Activated naive CD4-positive, alpha-beta T cell treated with anti-CD3 and anti-CD28 coated beads, Interleukin-2, amount 50 U/mL, for 24 hours (primary cell): ENCODE results near the gene PDS5B.

Source experiments
- H3K27ac Mint-ChIP-seq: one replicate; pipeline ENCODE4 v1.8.0; 2021; ENCODE audit warnings: mild to moderate bottlenecking, mixed read lengths
- H3K27me3 Mint-ChIP-seq: one replicate; pipeline ENCODE4 v1.8.0; 2021; ENCODE audit warnings: mixed read lengths
- H3K36me3 Mint-ChIP-seq: one replicate; pipeline ENCODE4 v1.8.0; 2021; ENCODE audit warnings: mixed read lengths
- H3K4me1 Mint-ChIP-seq: one replicate; pipeline ENCODE4 v1.8.0; 2021; ENCODE audit warnings: mixed read lengths
- H3K4me3 Mint-ChIP-seq: one replicate; pipeline ENCODE4 v1.8.0; 2021; ENCODE audit warnings: mild to moderate bottlenecking, mixed read lengths
- H3K9me3 Mint-ChIP-seq: one replicate; pipeline ENCODE4 v1.8.0; 2021; ENCODE audit warnings: mixed read lengths

PDS5B gene

GRCh38 chr13:32752311-32752710, 166.1 kb downstream of the PDS5B start:
- no peak overlapping the region for H3K27ac Mint-ChIP-seq
- no peaks in the 10 kb centered on the region for H3K9me3 Mint-ChIP-seq
- H3K4me3 Mint-ChIP-seq, result no peak overlapping the region
- peaks cover 6% of the 10 kb centered on the region for H3K4me1 Mint-ChIP-seq
- H3K36me3 Mint-ChIP-seq, result peaks cover 43% of the 10 kb centered on the region
- no peaks in the 10 kb centered on the region for H3K27me3 Mint-ChIP-seq

- H3K4me3 Mint-ChIP-seq, result no peak overlapping the region
- no peaks in the 10 kb centered on the region for H3K27me3 Mint-ChIP-seq
- peaks cover 43% of the 10 kb centered on the region for H3K36me3 Mint-ChIP-seq
- no peaks in the 10 kb centered on the region for H3K9me3 Mint-ChIP-seq
- no peak overlapping the region for H3K27ac Mint-ChIP-seq
- peaks cover 8% of the 10 kb centered on the region for H3K4me1 Mint-ChIP-seq
Measured at GRCh38 chr13:32752997-32753606, 166.8 kb downstream of the PDS5B start.

GRCh38 chr13:32754179-32754578, 167.9 kb downstream of the PDS5B start:
- Mint-ChIP-seq H3K36me3 (peaks cover 43% of the 10 kb centered on the region), H3K27me3 (no peaks in the 10 kb centered on the region), H3K4me1 (peaks cover 8% of the 10 kb centered on the region), H3K4me3 (no peak overlapping the region), H3K9me3 (no peaks in the 10 kb centered on the region), H3K27ac (no peak overlapping the region)

- Mint-ChIP-seq H3K4me3 (no peak overlapping the region), H3K9me3 (peaks cover 5% of the 10 kb centered on the region), H3K27ac (no peak overlapping the region), H3K36me3 (peaks cover 58% of the 10 kb centered on the region), H3K27me3 (no peaks in the 10 kb centered on the region), H3K4me1 (peaks cover 12% of the 10 kb centered on the region)
Measured at GRCh38 chr13:32759152-32759551, 172.9 kb downstream of the PDS5B start.

- Mint-ChIP-seq H3K36me3 (peaks cover 46% of the 10 kb centered on the region), H3K27me3 (no peaks in the 10 kb centered on the region), H3K9me3 (peaks cover 5% of the 10 kb centered on the region), H3K27ac (no peak overlapping the region), H3K4me1 (peaks cover 7% of the 10 kb centered on the region), H3K4me3 (no peak overlapping the region)
Measured at GRCh38 chr13:32761472-32761871, 175.2 kb downstream of the PDS5B start.

- peaks cover 22% of the 10 kb centered on the region for H3K36me3 Mint-ChIP-seq
- peaks cover 16% of the 10 kb centered on the region for H3K4me1 Mint-ChIP-seq
- no peaks in the 10 kb centered on the region for H3K27me3 Mint-ChIP-seq
- H3K27ac Mint-ChIP-seq, result no peak overlapping the region
- H3K4me3 Mint-ChIP-seq, result no peak overlapping the region
- peaks cover 12% of the 10 kb centered on the region for H3K9me3 Mint-ChIP-seq
Measured at GRCh38 chr13:32779119-32779518, 192.9 kb downstream of the PDS5B start.

GRCh38 chr13:32781906-32782305, 195.7 kb downstream of the PDS5B start:
- Mint-ChIP-seq H3K9me3 (peaks cover 12% of the 10 kb centered on the region), H3K36me3 (peaks cover 21% of the 10 kb centered on the region), H3K27me3 (no peaks in the 10 kb centered on the region), H3K4me1 (peaks cover 39% of the 10 kb centered on the region), H3K27ac (no peak overlapping the region), H3K4me3 (no peak overlapping the region)

- Mint-ChIP-seq H3K27me3 (no peaks in the 10 kb centered on the region), H3K36me3 (peaks cover 19% of the 10 kb centered on the region), H3K27ac (peak overlapping the region; percentile 95), H3K9me3 (peaks cover 12% of the 10 kb centered on the region), H3K4me1 (peaks cover 39% of the 10 kb centered on the region), H3K4me3 (peak overlapping the region; percentile 85)
Measured at GRCh38 chr13:32783067-32783466, 196.8 kb downstream of the PDS5B start.

- no peaks in the 10 kb centered on the region for H3K9me3 Mint-ChIP-seq
- H3K27me3 Mint-ChIP-seq, result no peaks in the 10 kb centered on the region
- H3K27ac Mint-ChIP-seq, result peak overlapping the region; percentile 53
- H3K36me3 Mint-ChIP-seq, result peaks cover 3% of the 10 kb centered on the region
- H3K4me3 Mint-ChIP-seq, result peak overlapping the region; percentile 56
- H3K4me1 Mint-ChIP-seq, result peaks cover 60% of the 10 kb centered on the region
Measured at GRCh38 chr13:32790731-32791130, 204.5 kb downstream of the PDS5B start.

- peaks cover 62% of the 10 kb centered on the region for H3K4me1 Mint-ChIP-seq
Measured at GRCh38 chr13:32791545-32792172, 205.4 kb downstream of the PDS5B start.

GRCh38 chr13:32796754-32797153, 210.5 kb downstream of the PDS5B start:
- Mint-ChIP-seq H3K27ac (no peak overlapping the region), H3K27me3 (no peaks in the 10 kb centered on the region), H3K4me1 (peaks cover 41% of the 10 kb centered on the region)

More at GRCh38 chr13:32791545-32792172, 205.4 kb downstream of the PDS5B start:
- peaks cover 2% of the 10 kb centered on the region for H3K36me3 Mint-ChIP-seq
- H3K4me3 Mint-ChIP-seq, result peak overlapping the region; percentile 56
- H3K9me3 Mint-ChIP-seq, result no peaks in the 10 kb centered on the region
- peak overlapping the region; percentile 80 for H3K27ac Mint-ChIP-seq
- H3K27me3 Mint-ChIP-seq, result no peaks in the 10 kb centered on the region

GRCh38 chr13:32802159-32802558, 215.9 kb downstream of the PDS5B start:
- Mint-ChIP-seq H3K4me3 (no peak overlapping the region), H3K9me3 (peaks cover 5% of the 10 kb centered on the region), H3K4me1 (no peaks in the 10 kb centered on the region), H3K27me3 (no peaks in the 10 kb centered on the region), H3K36me3 (peaks cover 2% of the 10 kb centered on the region), H3K27ac (no peak overlapping the region)

More at GRCh38 chr13:32796754-32797153, 210.5 kb downstream of the PDS5B start:
- Mint-ChIP-seq H3K36me3 (no peaks in the 10 kb centered on the region), H3K9me3 (no peaks in the 10 kb centered on the region), H3K4me3 (no peak overlapping the region)

- Mint-ChIP-seq H3K4me1 (no peaks in the 10 kb centered on the region), H3K4me3 (no peak overlapping the region), H3K27me3 (no peaks in the 10 kb centered on the region), H3K36me3 (peaks cover 5% of the 10 kb centered on the region), H3K27ac (no peak overlapping the region), H3K9me3 (peaks cover 5% of the 10 kb centered on the region)
Measured at GRCh38 chr13:32804673-32805230, 218.5 kb downstream of the PDS5B start.

- Mint-ChIP-seq H3K36me3 (peaks cover 6% of the 10 kb centered on the region), H3K27me3 (no peaks in the 10 kb centered on the region), H3K27ac (peak overlapping the region; percentile 68), H3K9me3 (peaks cover 11% of the 10 kb centered on the region), H3K4me1 (peaks cover 22% of the 10 kb centered on the region), H3K4me3 (peak overlapping the region; percentile 73)
Measured at GRCh38 chr13:32811297-32811800, 225.1 kb downstream of the PDS5B start.

GRCh38 chr13:32821149-32821688, 235.0 kb downstream of the PDS5B start:
- Mint-ChIP-seq H3K27ac (no peak overlapping the region), H3K9me3 (no peaks in the 10 kb centered on the region), H3K4me1 (no peaks in the 10 kb centered on the region), H3K4me3 (no peak overlapping the region), H3K27me3 (no peaks in the 10 kb centered on the region), H3K36me3 (peaks cover 3% of the 10 kb centered on the region)

GRCh38 chr13:32822771-32823170, 236.5 kb downstream of the PDS5B start:
- H3K27me3 Mint-ChIP-seq, result no peaks in the 10 kb centered on the region
- H3K4me1 Mint-ChIP-seq, result no peaks in the 10 kb centered on the region
- H3K36me3 Mint-ChIP-seq, result no peaks in the 10 kb centered on the region
- no peak overlapping the region for H3K4me3 Mint-ChIP-seq
- no peak overlapping the region for H3K27ac Mint-ChIP-seq
- H3K9me3 Mint-ChIP-seq, result no peaks in the 10 kb centered on the region
